Measurements from ENCODE around the gene TMEM181. TPM values are rescaled to one million over a fixed set of nuclear protein-coding genes. Genes with fewer than 3 reads are reported as not detected.
"Not testable (repeated sequence)": the region's sequence is repeated elsewhere in the genome, so short reads cannot be mapped to it uniquely, and the experiment has no call there.

Gene TMEM181
- total RNA-seq, 1 experiment from 2014 or later = 15.4 TPM

DNA sequence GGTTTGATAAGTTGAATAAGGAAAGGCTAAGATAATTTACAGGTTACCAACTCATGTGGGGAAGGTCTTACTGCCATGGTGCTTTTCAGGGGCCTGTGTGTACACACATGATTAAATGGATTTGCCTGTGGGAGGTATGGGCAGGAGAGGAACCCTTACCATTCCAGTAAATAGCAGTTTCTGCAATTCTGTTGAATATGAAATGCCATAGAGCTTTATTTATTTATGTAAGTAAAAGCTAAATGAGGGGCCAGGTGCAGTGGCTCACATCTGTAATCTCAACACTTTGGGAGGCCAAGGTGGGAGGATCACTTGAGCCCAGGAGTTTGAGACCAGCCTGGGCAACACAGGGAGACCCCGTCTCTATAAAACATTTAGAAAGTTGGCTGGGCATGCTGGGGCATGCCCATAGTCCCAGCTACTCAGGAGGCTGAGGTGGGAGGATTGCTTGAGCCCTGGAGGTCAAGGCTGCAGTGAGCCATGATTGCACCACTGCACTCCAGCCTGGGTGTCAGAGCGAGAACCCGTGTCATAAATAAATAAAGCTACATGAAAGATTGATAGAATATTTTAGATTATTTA is 72.7 kb downstream of the TMEM181 start:
- not testable (repeated sequence) for H3K27ac ChIP-seq (ENCODE audit: low read length); H3K27me3 ChIP-seq (ENCODE audit: low read length); H3K4me1 ChIP-seq (ENCODE audit: low read length); H4K20me1 ChIP-seq (ENCODE audit: insufficient read depth, low read depth, low read length); H3K79me2 ChIP-seq (ENCODE audit: low read length); H3K4me3 ChIP-seq (ENCODE audit: low read length); H2AFZ ChIP-seq (ENCODE audit: low read length); H3K9me2 ChIP-seq (replicated peaks; ENCODE audit: insufficient read depth, low read length); H3K4me2 ChIP-seq (ENCODE audit: low read depth, low read length, poor library complexity, severe bottlenecking); H3K9ac ChIP-seq (ENCODE audit: low read length); H3K9me3 ChIP-seq (ENCODE audit: low read length); DNase-seq
- peaks cover 33% of the 10 kb centered on the region for H3K36me3 ChIP-seq (ENCODE audit: insufficient read depth, low read length)

GRCh38 chr6:158633127-158633526 is 73.2 kb downstream of the TMEM181 start:
- H3K36me3 ChIP-seq (ENCODE audit: insufficient read depth, low read length) = peaks cover 35% of the 10 kb centered on the region
- no peaks in the 10 kb centered on the region for H3K9me2 ChIP-seq (replicated peaks; ENCODE audit: insufficient read depth, low read length)
- H3K27me3 ChIP-seq (ENCODE audit: low read length) = no peaks in the 10 kb centered on the region
- H3K4me2 ChIP-seq (ENCODE audit: low read depth, low read length, poor library complexity, severe bottlenecking) = no peak overlapping the region
- H4K20me1 ChIP-seq (ENCODE audit: insufficient read depth, low read depth, low read length) = no peaks in the 10 kb centered on the region
- peaks cover 8% of the 10 kb centered on the region; the same call in 1 of the 2 replicates for H3K79me2 ChIP-seq (ENCODE audit: low read length)
- no peaks in the 10 kb centered on the region for H3K9me3 ChIP-seq (ENCODE audit: low read length)
- no peak for DNase-seq
- peaks cover 6% of the 10 kb centered on the region for H3K4me1 ChIP-seq (ENCODE audit: low read length)
- no peak overlapping the region for H3K4me3 ChIP-seq (ENCODE audit: low read length)
- no peak overlapping the region for H3K27ac ChIP-seq (ENCODE audit: low read length)
- H2AFZ ChIP-seq (ENCODE audit: low read length) = no peak overlapping the region
- no peak overlapping the region for H3K9ac ChIP-seq (ENCODE audit: low read length)

- Histone ChIP-seq H3K4me2 (ENCODE audit: low read depth, low read length, poor library complexity, severe bottlenecking) (no peak overlapping the region), H3K27me3 (ENCODE audit: low read length) (no peaks in the 10 kb centered on the region), H3K4me1 (ENCODE audit: low read length) (no peaks in the 10 kb centered on the region), H3K4me3 (ENCODE audit: low read length) (no peak overlapping the region), H3K9ac (ENCODE audit: low read length) (no peak overlapping the region), H4K20me1 (ENCODE audit: insufficient read depth, low read depth, low read length) (0 out of 2 replicates have a peak, but pooled peaks cover 7% of the 10 kb centered on the region), H3K9me3 (ENCODE audit: low read length) (no peaks in the 10 kb centered on the region), H3K9me2 (replicated peaks; ENCODE audit: insufficient read depth, low read length) (no peaks in the 10 kb centered on the region), H3K79me2 (ENCODE audit: low read length) (peaks cover 23% of the 10 kb centered on the region), H3K36me3 (ENCODE audit: insufficient read depth, low read length) (peaks cover 30% of the 10 kb centered on the region), H3K27ac (ENCODE audit: low read length) (no peak overlapping the region), H2AFZ (ENCODE audit: low read length) (no peak overlapping the region)
- DNase-seq = no peak
These were observed 75.0 kb downstream of the TMEM181 start for GRCh38 chr6:158634695-158635426.

DNA sequence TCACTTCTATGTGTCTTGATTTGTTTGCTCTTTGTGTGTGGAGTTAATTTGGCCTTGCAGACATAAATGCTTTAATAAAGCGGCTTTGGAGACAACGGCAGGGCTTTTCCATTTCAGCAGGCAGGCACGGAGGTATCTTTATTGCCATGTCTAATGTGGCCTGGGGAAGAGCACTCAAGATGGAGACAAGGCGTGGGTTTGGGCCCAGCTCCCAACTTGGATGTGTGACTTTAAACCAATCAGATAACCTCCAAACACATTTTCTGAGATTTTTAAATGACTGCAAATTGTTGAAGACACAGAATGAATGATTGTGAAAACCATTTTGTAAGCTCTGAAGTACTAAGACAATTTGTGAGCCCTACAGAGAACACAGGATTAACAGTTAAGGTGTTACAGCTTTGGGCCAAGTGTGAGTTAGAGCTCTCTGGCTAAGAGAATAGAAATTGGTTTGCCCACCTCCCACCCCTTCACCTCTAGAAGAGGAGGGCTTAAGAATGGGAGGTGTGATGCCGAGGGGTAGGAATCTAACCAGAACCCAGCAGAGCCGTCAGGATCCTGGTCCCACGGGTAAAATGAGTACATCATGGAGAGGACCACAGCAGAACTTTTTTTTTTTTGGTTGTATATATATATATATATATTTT is 75.7 kb downstream of the TMEM181 start:
- H3K27me3 ChIP-seq (ENCODE audit: low read length) = no peaks in the 10 kb centered on the region
- no peak for DNase-seq
- peaks cover 28% of the 10 kb centered on the region for H3K36me3 ChIP-seq (ENCODE audit: insufficient read depth, low read length)
- no peak overlapping the region for H2AFZ ChIP-seq (ENCODE audit: low read length)
- H3K9me3 ChIP-seq (ENCODE audit: low read length) = no peaks in the 10 kb centered on the region
- H4K20me1 ChIP-seq (ENCODE audit: insufficient read depth, low read depth, low read length) = 0 out of 2 replicates have a peak, but pooled peaks cover 7% of the 10 kb centered on the region
- H3K4me1 ChIP-seq (ENCODE audit: low read length) = no peaks in the 10 kb centered on the region
- H3K79me2 ChIP-seq (ENCODE audit: low read length) = peaks cover 29% of the 10 kb centered on the region
- no peaks in the 10 kb centered on the region for H3K9me2 ChIP-seq (replicated peaks; ENCODE audit: insufficient read depth, low read length)
- no peak overlapping the region for H3K4me2 ChIP-seq (ENCODE audit: low read depth, low read length, poor library complexity, severe bottlenecking)
- H3K4me3 ChIP-seq (ENCODE audit: low read length) = no peak overlapping the region
- no peak overlapping the region for H3K9ac ChIP-seq (ENCODE audit: low read length)
- H3K27ac ChIP-seq (ENCODE audit: low read length) = no peak overlapping the region

GRCh38 chr6:158636778-158637177 is 76.9 kb downstream of the TMEM181 start:
- peaks cover 29% of the 10 kb centered on the region for H3K36me3 ChIP-seq (ENCODE audit: insufficient read depth, low read length)
- no peaks in the 10 kb centered on the region for H3K9me3 ChIP-seq (ENCODE audit: low read length)
- H3K27me3 ChIP-seq (ENCODE audit: low read length) = no peaks in the 10 kb centered on the region
- no peak overlapping the region for H2AFZ ChIP-seq (ENCODE audit: low read length)
- H3K79me2 ChIP-seq (ENCODE audit: low read length) = peaks cover 41% of the 10 kb centered on the region
- DNase-seq = no peak
- 0 out of 2 replicates have a peak, but pooled peaks cover 7% of the 10 kb centered on the region for H4K20me1 ChIP-seq (ENCODE audit: insufficient read depth, low read depth, low read length)
- H3K4me1 ChIP-seq (ENCODE audit: low read length) = no peaks in the 10 kb centered on the region
- no peak overlapping the region for H3K27ac ChIP-seq (ENCODE audit: low read length)
- no peak overlapping the region for H3K9ac ChIP-seq (ENCODE audit: low read length)
- H3K9me2 ChIP-seq (replicated peaks; ENCODE audit: insufficient read depth, low read length) = no peaks in the 10 kb centered on the region
- H3K4me3 ChIP-seq (ENCODE audit: low read length) = no peak overlapping the region
- H3K4me2 ChIP-seq (ENCODE audit: low read depth, low read length, poor library complexity, severe bottlenecking) = no peak overlapping the region

- peaks cover 33% of the 10 kb centered on the region for H3K36me3 ChIP-seq (ENCODE audit: insufficient read depth, low read length)
- no peak overlapping the region for H3K4me2 ChIP-seq (ENCODE audit: low read depth, low read length, poor library complexity, severe bottlenecking)
- H3K4me1 ChIP-seq (ENCODE audit: low read length) = peaks cover 8% of the 10 kb centered on the region
- no peaks in the 10 kb centered on the region for H3K27me3 ChIP-seq (ENCODE audit: low read length)
- no peak overlapping the region for H2AFZ ChIP-seq (ENCODE audit: low read length)
- H4K20me1 ChIP-seq (ENCODE audit: insufficient read depth, low read depth, low read length) = 0 out of 2 replicates have a peak, but pooled peaks cover 7% of the 10 kb centered on the region
- H3K27ac ChIP-seq (ENCODE audit: low read length) = no peak overlapping the region
- no peak for DNase-seq
- H3K79me2 ChIP-seq (ENCODE audit: low read length) = peaks cover 57% of the 10 kb centered on the region
- H3K9me3 ChIP-seq (ENCODE audit: low read length) = no peaks in the 10 kb centered on the region
- no peak overlapping the region for H3K9ac ChIP-seq (ENCODE audit: low read length)
- no peaks in the 10 kb centered on the region for H3K9me2 ChIP-seq (replicated peaks; ENCODE audit: insufficient read depth, low read length)
- H3K4me3 ChIP-seq (ENCODE audit: low read length) = no peak overlapping the region
These were observed 78.5 kb downstream of the TMEM181 start for GRCh38 chr6:158638324-158638854.

DNA sequence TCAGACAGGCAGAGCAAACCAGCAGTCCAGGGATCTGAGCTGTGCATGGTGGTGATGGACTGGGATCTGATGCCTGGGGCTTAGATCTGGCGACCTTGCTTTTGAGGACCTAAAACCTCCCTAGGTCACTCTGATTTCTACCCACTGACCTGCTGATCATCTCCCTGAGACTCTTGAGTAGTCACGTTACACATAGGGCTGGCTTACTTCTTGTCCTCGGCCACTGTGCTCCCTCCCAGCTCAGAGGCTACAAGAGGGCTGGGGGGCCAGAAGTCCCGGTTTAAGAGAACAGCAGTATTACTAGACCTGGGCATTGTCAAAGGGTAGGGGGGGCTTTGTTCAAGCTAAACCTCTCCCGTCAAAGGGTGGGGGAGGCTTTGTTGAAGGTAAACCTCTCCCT is 79.2 kb downstream of the TMEM181 start:
- Histone ChIP-seq H3K4me1 (ENCODE audit: low read length) (peaks cover 8% of the 10 kb centered on the region), H3K27ac (ENCODE audit: low read length) (no peak overlapping the region), H3K9me3 (ENCODE audit: low read length) (no peaks in the 10 kb centered on the region), H3K4me3 (ENCODE audit: low read length) (no peak overlapping the region), H3K27me3 (ENCODE audit: low read length) (no peaks in the 10 kb centered on the region), H2AFZ (ENCODE audit: low read length) (no peak overlapping the region), H3K9me2 (replicated peaks; ENCODE audit: insufficient read depth, low read length) (no peaks in the 10 kb centered on the region), H3K9ac (ENCODE audit: low read length) (no peak overlapping the region), H3K36me3 (ENCODE audit: insufficient read depth, low read length) (peaks cover 33% of the 10 kb centered on the region), H3K4me2 (ENCODE audit: low read depth, low read length, poor library complexity, severe bottlenecking) (no peak overlapping the region), H3K79me2 (ENCODE audit: low read length) (peaks cover 64% of the 10 kb centered on the region), H4K20me1 (ENCODE audit: insufficient read depth, low read depth, low read length) (0 out of 2 replicates have a peak, but pooled peaks cover 7% of the 10 kb centered on the region)
- DNase-seq = no peak

- Histone ChIP-seq H4K20me1 (ENCODE audit: insufficient read depth, low read depth, low read length) (0 out of 2 replicates have a peak, but pooled peaks cover 7% of the 10 kb centered on the region), H3K27ac (ENCODE audit: low read length) (no peak overlapping the region), H3K4me1 (ENCODE audit: low read length) (peaks cover 16% of the 10 kb centered on the region), H2AFZ (ENCODE audit: low read length) (no peak overlapping the region), H3K9me2 (replicated peaks; ENCODE audit: insufficient read depth, low read length) (no peaks in the 10 kb centered on the region), H3K79me2 (ENCODE audit: low read length) (peaks cover 68% of the 10 kb centered on the region), H3K4me2 (ENCODE audit: low read depth, low read length, poor library complexity, severe bottlenecking) (no peak overlapping the region), H3K4me3 (ENCODE audit: low read length) (no peak overlapping the region), H3K9me3 (ENCODE audit: low read length) (no peaks in the 10 kb centered on the region), H3K36me3 (ENCODE audit: insufficient read depth, low read length) (peaks cover 24% of the 10 kb centered on the region), H3K9ac (ENCODE audit: low read length) (no peak overlapping the region), H3K27me3 (ENCODE audit: low read length) (no peaks in the 10 kb centered on the region)
- no peak for DNase-seq
These were observed 80.6 kb downstream of the TMEM181 start for GRCh38 chr6:158640519-158640918.

All from Karpas-422 (cell line).